Esophagus muscularis mucosa (tissue), 4 donors: ENCODE data around the gene TENM4. TPM values are rescaled to one million over a fixed set of nuclear protein-coding genes. Genes with fewer than 3 reads are reported as not detected.
A peak's percentile ranks its signal among the peaks of the same experiment; 100 is the strongest.

Experiments
- DNase-seq: peaks from one replicate; pipeline ENCODE4 v3.0.0-alpha.2; 2017; ENCODE audit errors: extremely low spot score
- H3K27ac ChIP-seq, 4 donors: fragments of 200-600 bp; sonication (generic); replicated peaks in 1 of 4; 1 replicate in 3 of 4; 2 replicates in 1 of 4; pipeline ENCODE4 v1.5.1; 2016 to 2019; ENCODE audit warnings: mild to moderate bottlenecking in 1 of 4
- H3K27me3 ChIP-seq, 4 donors: fragments of 200-600 bp; sonication (generic); one replicate each; pipeline versions ENCODE4 v1.5.1 to v1.6.0; 2016 to 2019
- H3K36me3 ChIP-seq, 4 donors: fragments of 200-600 bp; sonication (generic); one replicate each; pipeline ENCODE4 v1.5.1; 2016 to 2019
- H3K4me1 ChIP-seq, 4 donors: fragments of 200-600 bp; sonication (generic); one replicate each; pipeline ENCODE4 v1.5.1; 2016 to 2019
- H3K4me3 ChIP-seq, 4 donors: fragments of 200-600 bp; sonication (generic); 1 replicate in 2 of 4; 2 replicates in 2 of 4; pipeline ENCODE4 v1.5.1; 2016 to 2019; ENCODE audit warnings: mild to moderate bottlenecking in 4 of 4, moderate library complexity in 1 of 4
- H3K9me3 ChIP-seq, 4 donors: fragments of 200-600 bp; sonication (generic); 1 replicate in 3 of 4; 2 replicates in 1 of 4; pipeline ENCODE4 v1.5.1; 2016 to 2019
- EP300 ChIP-seq: sonication (generic); formaldehyde crosslinking; IDR thresholded peaks from one replicate; pipeline ENCODE4 v1.6.1; 2017; ENCODE audit warnings: antibody characterized with exemption
- POLR2A ChIP-seq: fragments of 450-650 bp; IDR thresholded peaks from one replicate; pipeline ENCODE4 v1.6.1; 2017; ENCODE audit warnings: antibody characterized with exemption, moderate library complexity, mild to moderate bottlenecking, low read depth
- POLR2AphosphoS5 ChIP-seq, 2 donors: sonication (generic); formaldehyde crosslinking; IDR thresholded peaks; one replicate each; pipeline ENCODE4 v1.6.1; 2017; ENCODE audit warnings: antibody characterized with exemption in 2 of 2
- WGBS: methylation state at CpG from one replicate; pipeline ENCODE4 v1.1.5; 2018; 5-methylcytosine and 5-hydroxymethylcytosine counted together
- intact Hi-C: fragments of 100-400 bp; cut with DNase I; formaldehyde crosslinking; loops from one replicate; pipeline ENCODE4 v1.15.1; 2023
- total RNA-seq, 4 donors: library from RNA; depleted of rRNA; stranded (reverse); fragments of >200 nt; gene quantifications; one replicate each; pipeline versions ENCODE4 v1.1.0 to v1.2.1, GENCODE V29; 2016
- TF ChIP-seq, protein P1 (sequence below), 3 experiments: fragments of 200-600 bp in 2 of 3; fragments of 450-650 bp in 1 of 3; sonication (generic) in 2 of 3; IDR thresholded peaks; one replicate each; pipeline ENCODE4 v1.5.1; 2017 to 2019; ENCODE audit warnings: antibody characterized with exemption in 3 of 3, mild to moderate bottlenecking in 2 of 3, moderate library complexity in 1 of 3

The TENM4 gene
- total RNA-seq, 4 donors from 2014 or later: 4.1 to 9.6 (median 8.0) TPM

- Histone ChIP-seq H3K4me3 (no peak overlapping the region), H3K27ac (no peak overlapping the region), H3K36me3 (no peaks in the 10 kb centered on the region), H3K9me3 (peaks cover 0 to 4% (median 0%) of the 10 kb centered on the region in 4 donors), H3K4me1 (no peaks in the 10 kb centered on the region), H3K27me3 (peaks cover 0 to 6% (median 0%) of the 10 kb centered on the region in 4 donors)
- intact Hi-C loops: no loop called here
- no peak for TF ChIP-seq EP300
- no peak for TF ChIP-seq POLR2AphosphoS5 (IDR thresholded peaks at IDR 0.05)
- 79% methylated on average over 8 of the region's 8 CpGs for WGBS
- peak; percentile 79 for DNase-seq
Measured at GRCh38 chr11:79472819-79473529, 32.1 kb upstream of the TENM4 start.

- Histone ChIP-seq H3K27me3 (peaks cover 0 to 6% (median 0%) of the 10 kb centered on the region in 4 donors), H3K36me3 (no peaks in the 10 kb centered on the region), H3K4me3 (no peak overlapping the region), H3K27ac (no peak overlapping the region), H3K9me3 (peaks cover 0 to 1% (median 0%) of the 10 kb centered on the region in 4 donors), H3K4me1 (no peaks in the 10 kb centered on the region)
- 71% methylated on average over 7 of the region's 7 CpGs for WGBS
- DNase-seq: peak; percentile 80
- TF ChIP-seq POLR2A (no peak), EP300 (no peak), POLR2AphosphoS5 (IDR thresholded peaks at IDR 0.05) (no peak)
- TF ChIP-seq, protein P1, sequence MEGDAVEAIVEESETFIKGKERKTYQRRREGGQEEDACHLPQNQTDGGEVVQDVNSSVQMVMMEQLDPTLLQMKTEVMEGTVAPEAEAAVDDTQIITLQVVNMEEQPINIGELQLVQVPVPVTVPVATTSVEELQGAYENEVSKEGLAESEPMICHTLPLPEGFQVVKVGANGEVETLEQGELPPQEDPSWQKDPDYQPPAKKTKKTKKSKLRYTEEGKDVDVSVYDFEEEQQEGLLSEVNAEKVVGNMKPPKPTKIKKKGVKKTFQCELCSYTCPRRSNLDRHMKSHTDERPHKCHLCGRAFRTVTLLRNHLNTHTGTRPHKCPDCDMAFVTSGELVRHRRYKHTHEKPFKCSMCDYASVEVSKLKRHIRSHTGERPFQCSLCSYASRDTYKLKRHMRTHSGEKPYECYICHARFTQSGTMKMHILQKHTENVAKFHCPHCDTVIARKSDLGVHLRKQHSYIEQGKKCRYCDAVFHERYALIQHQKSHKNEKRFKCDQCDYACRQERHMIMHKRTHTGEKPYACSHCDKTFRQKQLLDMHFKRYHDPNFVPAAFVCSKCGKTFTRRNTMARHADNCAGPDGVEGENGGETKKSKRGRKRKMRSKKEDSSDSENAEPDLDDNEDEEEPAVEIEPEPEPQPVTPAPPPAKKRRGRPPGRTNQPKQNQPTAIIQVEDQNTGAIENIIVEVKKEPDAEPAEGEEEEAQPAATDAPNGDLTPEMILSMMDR (IDR thresholded peaks at IDR 0.05): no peak
- intact Hi-C loops: no loop called here
Measured at GRCh38 chr11:79471071-79471844, 30.4 kb upstream of the TENM4 start.

- intact Hi-C loops: no loop called here
- WGBS: 67% methylated on average over 2 of the region's 2 CpGs
- no peaks in the 10 kb centered on the region for H3K36me3 ChIP-seq
- DNase-seq: no peak
- H3K27ac ChIP-seq: no peak overlapping the region
- no peaks in the 10 kb centered on the region for H3K4me1 ChIP-seq
- TF ChIP-seq POLR2AphosphoS5 (IDR thresholded peaks at IDR 0.05): no peak
- peaks cover 0 to 3% (median 0%) of the 10 kb centered on the region in 4 donors for H3K27me3 ChIP-seq
- H3K4me3 ChIP-seq: no peak overlapping the region
- H3K9me3 ChIP-seq: no peaks in the 10 kb centered on the region
Measured at GRCh38 chr11:79470161-79470560, 29.3 kb upstream of the TENM4 start.

GRCh38 chr11:79467761-79468160, 26.9 kb upstream of the TENM4 start:
- intact Hi-C loops: no loop called here
- H3K27ac ChIP-seq: no peak overlapping the region
- H3K9me3 ChIP-seq: no peaks in the 10 kb centered on the region
- WGBS: 45% methylated on average over 2 of the region's 2 CpGs
- H3K36me3 ChIP-seq: no peaks in the 10 kb centered on the region
- no peaks in the 10 kb centered on the region for H3K4me1 ChIP-seq
- no peak overlapping the region for H3K4me3 ChIP-seq
- peaks cover 0 to 2% (median 0%) of the 10 kb centered on the region in 4 donors for H3K27me3 ChIP-seq
- TF ChIP-seq POLR2AphosphoS5 (IDR thresholded peaks at IDR 0.05) (no peak), EP300 (no peak), POLR2A (no peak)
- TF ChIP-seq, protein P1 (IDR thresholded peaks at IDR 0.05): no peak
- peak; percentile 37 for DNase-seq

- intact Hi-C loops: no loop called here
- Histone ChIP-seq H3K4me1 (no peaks in the 10 kb centered on the region), H3K4me3 (no peak overlapping the region), H3K27me3 (no peaks in the 10 kb centered on the region), H3K27ac (no peak overlapping the region), H3K36me3 (no peaks in the 10 kb centered on the region), H3K9me3 (no peaks in the 10 kb centered on the region)
- TF ChIP-seq, protein P1 (IDR thresholded peaks at IDR 0.05): no peak
- TF ChIP-seq POLR2A (no peak), EP300 (no peak), POLR2AphosphoS5 (IDR thresholded peaks at IDR 0.05) (no peak)
- peak; percentile 47 for DNase-seq
- WGBS: 40% methylated on average over 2 of the region's 2 CpGs
Measured at GRCh38 chr11:79466411-79466810, 25.6 kb upstream of the TENM4 start.
